ENCODE data around the gene FAM107A. TPM values are rescaled to one million over a fixed set of nuclear protein-coding genes. Genes with fewer than 3 reads are reported as not detected.

FAM107A gene
- polyA plus RNA-seq, 1 donor from 2014 or later, result 0.16 TPM

- TF ChIP-seq TAF1 (IDR thresholded peaks at IDR 0.05; ENCODE audit: low read depth) (no peak), RAD21 (conservative IDR thresholded peaks at IDR 0.05) (no peak), SMC3 (conservative IDR thresholded peaks at IDR 0.05; ENCODE audit: poor library complexity) (no peak), EZH2 (IDR thresholded peaks at IDR 0.05; ENCODE audit: borderline replicate concordance, insufficient read depth, low read length, poor library complexity, severe bottlenecking) (no peak), EP300 (conservative IDR thresholded peaks at IDR 0.05; ENCODE audit: poor library complexity, severe bottlenecking) (no peak)
- no peak overlapping the region for H3K4me3 ChIP-seq (ENCODE audit: low read length)
- no peaks in the 10 kb centered on the region for H3F3A ChIP-seq (ENCODE audit: insufficient read depth, low read length, poor library complexity, severe bottlenecking)
- no peaks in the 10 kb centered on the region for H3K79me2 ChIP-seq (replicated peaks; ENCODE audit: insufficient read depth, low read length)
- peaks cover 4% of the 10 kb centered on the region for H3K36me3 ChIP-seq (ENCODE audit: insufficient read depth, low read length)
- no peaks in the 10 kb centered on the region for H4K20me1 ChIP-seq (ENCODE audit: insufficient read depth)
- peaks cover 5% of the 10 kb centered on the region for H3K9me3 ChIP-seq (ENCODE audit: low read length)
- no peaks in the 10 kb centered on the region for H3K27me3 ChIP-seq (ENCODE audit: insufficient read depth, low read depth, low read length)
- H3K9ac ChIP-seq (ENCODE audit: low read length), result no peak overlapping the region
- H3K9me2 ChIP-seq (ENCODE audit: insufficient read depth, low read length), result no peaks in the 10 kb centered on the region
- H3K27ac ChIP-seq (ENCODE audit: low read length), result no peak overlapping the region
- no peak overlapping the region for H2AFZ ChIP-seq (ENCODE audit: low read depth, low read length)
- H3K4me2 ChIP-seq (ENCODE audit: low read length), result no peak overlapping the region
Observed at GRCh38 chr3:58570851-58571250, 6.3 kb downstream of the FAM107A start.

- Histone ChIP-seq H3K9me3 (ENCODE audit: low read length) (peaks cover 5% of the 10 kb centered on the region), H3K27me3 (ENCODE audit: insufficient read depth, low read depth, low read length) (no peaks in the 10 kb centered on the region), H3K27ac (ENCODE audit: low read length) (no peak overlapping the region), H3F3A (ENCODE audit: insufficient read depth, low read length, poor library complexity, severe bottlenecking) (no peaks in the 10 kb centered on the region), H2AFZ (ENCODE audit: low read depth, low read length) (no peak overlapping the region), H3K4me3 (ENCODE audit: low read length) (no peak overlapping the region), H4K20me1 (ENCODE audit: insufficient read depth) (no peaks in the 10 kb centered on the region), H3K9me2 (ENCODE audit: insufficient read depth, low read length) (no peaks in the 10 kb centered on the region), H3K4me2 (ENCODE audit: low read length) (no peak overlapping the region), H3K79me2 (replicated peaks; ENCODE audit: insufficient read depth, low read length) (no peaks in the 10 kb centered on the region), H3K36me3 (ENCODE audit: insufficient read depth, low read length) (peaks cover 4% of the 10 kb centered on the region), H3K9ac (ENCODE audit: low read length) (no peak overlapping the region)
- TF ChIP-seq RAD21 (conservative IDR thresholded peaks at IDR 0.05) (no peak), REST (IDR thresholded peaks at IDR 0.05; ENCODE audit: borderline replicate concordance) (no peak), TAF1 (IDR thresholded peaks at IDR 0.05; ENCODE audit: low read depth) (no peak), SMC3 (conservative IDR thresholded peaks at IDR 0.05; ENCODE audit: poor library complexity) (no peak), MXI1 (conservative IDR thresholded peaks at IDR 0.05; ENCODE audit: poor library complexity, severe bottlenecking) (no peak), EP300 (conservative IDR thresholded peaks at IDR 0.05; ENCODE audit: poor library complexity, severe bottlenecking) (no peak), CTCF (IDR thresholded peaks at IDR 0.05; ENCODE audit: poor library complexity, severe bottlenecking) (no peak), EZH2 (IDR thresholded peaks at IDR 0.05; ENCODE audit: borderline replicate concordance, insufficient read depth, low read length, poor library complexity, severe bottlenecking) (no peak), POLR2AphosphoS5 (IDR thresholded peaks at IDR 0.05) (no peak)
Observed at GRCh38 chr3:58569287-58570001, 7.7 kb downstream of the FAM107A start.

Measured in neural cell (in vitro differentiated cells).